ENCODE results near the gene VLDLR. TPM values are rescaled to one million over a fixed set of nuclear protein-coding genes. Genes with fewer than 3 reads are reported as not detected.

VLDLR gene
- total RNA-seq, 3 donors from 2014 or later (not counting 1 experiment from before 2014, with no cell fraction given): 1.4 to 2.6 (median 2.4) TPM

GRCh38 chr9:2616692-2617377 lies 4.8 kb upstream of the VLDLR start:
- Mint-ChIP-seq H3K27ac (no peak overlapping the region), H3K36me3 (no peaks in the 10 kb centered on the region), H3K4me1 (peaks cover 7 to 12% of the 10 kb centered on the region in 2 donors), H3K4me3 (no peak overlapping the region), H3K9me3 (no peaks in the 10 kb centered on the region), H3K27me3 (ENCODE audit: low read depth in 2 of 2) (peaks cover 13 to 36% of the 10 kb centered on the region in 2 donors)
- Histone ChIP-seq H3K27ac (ENCODE audit: low read length) (no peak overlapping the region), H3K27me3 (ENCODE audit: control insufficient read depth, insufficient read depth, low read length) (peaks cover 2% of the 10 kb centered on the region), H3K9me3 (ENCODE audit: control insufficient read depth, insufficient read depth, low read length) (no peaks in the 10 kb centered on the region), H3K4me3 (ENCODE audit: low read length) (no peak overlapping the region), H3K4me1 (ENCODE audit: control insufficient read depth, insufficient read depth, low read length) (peaks cover 6% of the 10 kb centered on the region), H3K36me3 (ENCODE audit: control insufficient read depth, insufficient read depth, low read length) (no peaks in the 10 kb centered on the region)
- TF ChIP-seq, protein P1, sequence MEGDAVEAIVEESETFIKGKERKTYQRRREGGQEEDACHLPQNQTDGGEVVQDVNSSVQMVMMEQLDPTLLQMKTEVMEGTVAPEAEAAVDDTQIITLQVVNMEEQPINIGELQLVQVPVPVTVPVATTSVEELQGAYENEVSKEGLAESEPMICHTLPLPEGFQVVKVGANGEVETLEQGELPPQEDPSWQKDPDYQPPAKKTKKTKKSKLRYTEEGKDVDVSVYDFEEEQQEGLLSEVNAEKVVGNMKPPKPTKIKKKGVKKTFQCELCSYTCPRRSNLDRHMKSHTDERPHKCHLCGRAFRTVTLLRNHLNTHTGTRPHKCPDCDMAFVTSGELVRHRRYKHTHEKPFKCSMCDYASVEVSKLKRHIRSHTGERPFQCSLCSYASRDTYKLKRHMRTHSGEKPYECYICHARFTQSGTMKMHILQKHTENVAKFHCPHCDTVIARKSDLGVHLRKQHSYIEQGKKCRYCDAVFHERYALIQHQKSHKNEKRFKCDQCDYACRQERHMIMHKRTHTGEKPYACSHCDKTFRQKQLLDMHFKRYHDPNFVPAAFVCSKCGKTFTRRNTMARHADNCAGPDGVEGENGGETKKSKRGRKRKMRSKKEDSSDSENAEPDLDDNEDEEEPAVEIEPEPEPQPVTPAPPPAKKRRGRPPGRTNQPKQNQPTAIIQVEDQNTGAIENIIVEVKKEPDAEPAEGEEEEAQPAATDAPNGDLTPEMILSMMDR (IDR thresholded peaks at IDR 0.05): no peak
- ATAC-seq (no peak), DNase-seq (no peak)
- intact Hi-C loops (cut with micrococcal nuclease): no loop called here
- 96% methylated on average over 3 of the region's 4 CpGs for WGBS (ENCODE audit: insufficient coverage)

DNA sequence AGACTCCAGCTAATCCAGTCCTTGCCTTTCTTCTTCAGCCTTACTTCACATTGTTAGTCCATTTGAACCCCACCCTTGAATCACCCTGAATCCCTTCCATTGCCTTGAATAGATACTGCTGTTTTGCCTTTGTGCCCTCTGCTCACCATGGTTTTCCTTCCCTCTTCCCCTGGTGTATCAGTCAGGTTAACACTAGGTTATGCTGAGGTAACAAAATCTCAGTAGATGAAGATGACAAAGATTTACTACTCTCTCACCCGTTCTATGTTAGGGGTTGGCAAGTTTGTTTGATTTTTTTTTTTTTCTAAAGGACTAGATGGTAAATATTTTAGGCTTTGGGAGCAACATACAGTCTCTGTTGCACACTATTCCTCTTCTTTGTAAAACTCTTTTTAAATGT lies 3.3 kb upstream of the VLDLR start:
- Mint-ChIP-seq H3K9me3 (no peaks in the 10 kb centered on the region), H3K4me1 (peaks cover 12 to 23% of the 10 kb centered on the region in 2 donors), H3K36me3 (no peaks in the 10 kb centered on the region), H3K27me3 (ENCODE audit: low read depth in 2 of 2) (peaks cover 15 to 28% of the 10 kb centered on the region in 2 donors), H3K4me3 (no peak overlapping the region), H3K27ac (no peak overlapping the region)
- H3K4me1 ChIP-seq (ENCODE audit: control insufficient read depth, insufficient read depth, low read length): peaks cover 15% of the 10 kb centered on the region
- H3K27me3 ChIP-seq (ENCODE audit: control insufficient read depth, insufficient read depth, low read length): peaks cover 7% of the 10 kb centered on the region
- no CpG with 5 or more reads among the region's 1 CpG for WGBS (ENCODE audit: insufficient coverage)
- TF ChIP-seq, protein P1 (IDR thresholded peaks at IDR 0.05): no peak
- H3K4me3 ChIP-seq (ENCODE audit: low read length): no peak overlapping the region
- H3K9me3 ChIP-seq (ENCODE audit: control insufficient read depth, insufficient read depth, low read length): no peaks in the 10 kb centered on the region
- intact Hi-C loops (cut with micrococcal nuclease): no loop called here
- H3K36me3 ChIP-seq (ENCODE audit: control insufficient read depth, insufficient read depth, low read length): no peaks in the 10 kb centered on the region
- no peak overlapping the region for H3K27ac ChIP-seq (ENCODE audit: low read length)
- ATAC-seq (no peak), DNase-seq (no peak)

GRCh38 chr9:2620919-2621721 lies 467 bp upstream of the VLDLR start:
- Mint-ChIP-seq H3K9me3 (no peaks in the 10 kb centered on the region), H3K4me3 (peak overlapping the region; percentile 94), H3K27me3 (ENCODE audit: low read depth in 2 of 2) (peaks cover 17 to 52% of the 10 kb centered on the region in 2 donors), H3K36me3 (no peaks in the 10 kb centered on the region), H3K27ac (peak overlapping the region in 1 of 2 donors; percentile 76), H3K4me1 (peaks cover 18 to 28% of the 10 kb centered on the region in 2 donors)
- DNase-seq (peak; percentile 24 to 30), ATAC-seq (peak; percentile 51 to 59 (median 58))
- 4% methylated on average over 64 of the region's 66 CpGs for WGBS (ENCODE audit: insufficient coverage)
- H3K27ac ChIP-seq (ENCODE audit: low read length): no peak overlapping the region
- TF ChIP-seq, protein P1 (IDR thresholded peaks at IDR 0.05): no peak
- H3K4me3 ChIP-seq (ENCODE audit: low read length): peak overlapping the region; percentile 1
- intact Hi-C loops (cut with micrococcal nuclease): no loop called here
- no peaks in the 10 kb centered on the region for H3K36me3 ChIP-seq (ENCODE audit: control insufficient read depth, insufficient read depth, low read length)
- H3K4me1 ChIP-seq (ENCODE audit: control insufficient read depth, insufficient read depth, low read length): peaks cover 18% of the 10 kb centered on the region
- H3K9me3 ChIP-seq (ENCODE audit: control insufficient read depth, insufficient read depth, low read length): no peaks in the 10 kb centered on the region
- H3K27me3 ChIP-seq (ENCODE audit: control insufficient read depth, insufficient read depth, low read length): peaks cover 14% of the 10 kb centered on the region
